Coronary artery (tissue), 2 donors: ENCODE measurements around the gene C19orf25.

Experiments used
- DNase-seq: peaks from one replicate; pipeline ENCODE4 v3.0.0-alpha.2; 2017; ENCODE audit warnings: low spot score
- H3K27ac ChIP-seq, 2 donors: fragments of 200-600 bp; sonication (generic); one replicate each; pipeline ENCODE4 v1.5.1; 2016 to 2019
- H3K4me3 ChIP-seq: fragments of 200-600 bp; sonication (generic); 2 replicates; pipeline ENCODE4 v1.5.1; 2016; ENCODE audit warnings: mild to moderate bottlenecking, moderate library complexity
- TF ChIP-seq, protein P1 (sequence below): fragments of 200-600 bp; sonication (generic); IDR thresholded peaks from one replicate; pipeline ENCODE4 v1.5.1; 2019; ENCODE audit warnings: antibody characterized with exemption

The C19orf25 gene

GRCh38 chr19:1473085-1473851, 5.7 kb downstream of the C19orf25 start:
- no peak overlapping the region for H3K4me3 ChIP-seq
- TF ChIP-seq, protein P1, sequence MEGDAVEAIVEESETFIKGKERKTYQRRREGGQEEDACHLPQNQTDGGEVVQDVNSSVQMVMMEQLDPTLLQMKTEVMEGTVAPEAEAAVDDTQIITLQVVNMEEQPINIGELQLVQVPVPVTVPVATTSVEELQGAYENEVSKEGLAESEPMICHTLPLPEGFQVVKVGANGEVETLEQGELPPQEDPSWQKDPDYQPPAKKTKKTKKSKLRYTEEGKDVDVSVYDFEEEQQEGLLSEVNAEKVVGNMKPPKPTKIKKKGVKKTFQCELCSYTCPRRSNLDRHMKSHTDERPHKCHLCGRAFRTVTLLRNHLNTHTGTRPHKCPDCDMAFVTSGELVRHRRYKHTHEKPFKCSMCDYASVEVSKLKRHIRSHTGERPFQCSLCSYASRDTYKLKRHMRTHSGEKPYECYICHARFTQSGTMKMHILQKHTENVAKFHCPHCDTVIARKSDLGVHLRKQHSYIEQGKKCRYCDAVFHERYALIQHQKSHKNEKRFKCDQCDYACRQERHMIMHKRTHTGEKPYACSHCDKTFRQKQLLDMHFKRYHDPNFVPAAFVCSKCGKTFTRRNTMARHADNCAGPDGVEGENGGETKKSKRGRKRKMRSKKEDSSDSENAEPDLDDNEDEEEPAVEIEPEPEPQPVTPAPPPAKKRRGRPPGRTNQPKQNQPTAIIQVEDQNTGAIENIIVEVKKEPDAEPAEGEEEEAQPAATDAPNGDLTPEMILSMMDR: no peak
- no peak for DNase-seq
- no peak overlapping the region for H3K27ac ChIP-seq

DNA sequence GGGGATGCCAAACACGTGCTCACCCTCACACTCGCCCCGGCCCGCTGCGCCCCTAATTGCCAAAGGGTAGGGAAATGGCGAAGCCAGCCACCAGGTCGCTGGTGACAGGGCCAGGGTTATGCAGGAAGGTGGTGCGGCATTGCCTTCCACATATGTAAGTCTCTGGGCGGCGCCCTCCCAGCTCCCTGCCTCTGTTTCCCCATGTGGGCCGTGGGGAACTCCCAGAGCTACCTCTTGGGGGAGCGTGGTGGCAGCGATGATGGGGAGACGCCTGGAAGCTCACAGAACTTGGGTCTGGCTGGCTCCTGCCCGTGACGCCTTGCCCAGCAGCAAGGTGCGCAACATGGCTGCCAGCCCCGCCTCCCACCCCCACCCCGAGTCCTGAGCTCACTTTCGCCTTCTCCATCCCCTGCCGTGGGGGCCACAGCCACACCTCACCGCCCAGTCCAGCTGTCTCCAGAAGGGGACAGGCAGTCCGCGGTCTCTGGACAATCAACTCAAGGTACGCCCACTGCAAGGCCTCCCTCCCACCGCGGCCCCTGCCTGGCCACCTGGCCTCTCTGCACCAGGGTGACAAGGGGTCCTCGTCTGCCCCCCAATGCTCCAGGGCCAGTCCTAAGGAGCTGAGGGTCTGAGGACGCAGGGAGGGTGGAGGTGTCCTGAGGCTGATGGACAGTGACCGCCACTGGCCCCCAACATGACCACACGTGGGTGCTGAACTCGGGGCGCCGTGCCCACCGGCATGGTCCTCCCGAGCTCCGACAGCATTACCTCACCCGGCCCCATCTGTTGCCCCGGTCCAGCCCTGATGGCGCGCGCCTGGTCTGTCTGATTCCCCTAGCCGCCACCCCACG, 6.6 kb downstream of the C19orf25 start:
- Histone ChIP-seq H3K4me3 (no peak overlapping the region), H3K27ac (no peak overlapping the region)
- DNase-seq: no peak
- TF ChIP-seq, protein P1: no peak

DNA sequence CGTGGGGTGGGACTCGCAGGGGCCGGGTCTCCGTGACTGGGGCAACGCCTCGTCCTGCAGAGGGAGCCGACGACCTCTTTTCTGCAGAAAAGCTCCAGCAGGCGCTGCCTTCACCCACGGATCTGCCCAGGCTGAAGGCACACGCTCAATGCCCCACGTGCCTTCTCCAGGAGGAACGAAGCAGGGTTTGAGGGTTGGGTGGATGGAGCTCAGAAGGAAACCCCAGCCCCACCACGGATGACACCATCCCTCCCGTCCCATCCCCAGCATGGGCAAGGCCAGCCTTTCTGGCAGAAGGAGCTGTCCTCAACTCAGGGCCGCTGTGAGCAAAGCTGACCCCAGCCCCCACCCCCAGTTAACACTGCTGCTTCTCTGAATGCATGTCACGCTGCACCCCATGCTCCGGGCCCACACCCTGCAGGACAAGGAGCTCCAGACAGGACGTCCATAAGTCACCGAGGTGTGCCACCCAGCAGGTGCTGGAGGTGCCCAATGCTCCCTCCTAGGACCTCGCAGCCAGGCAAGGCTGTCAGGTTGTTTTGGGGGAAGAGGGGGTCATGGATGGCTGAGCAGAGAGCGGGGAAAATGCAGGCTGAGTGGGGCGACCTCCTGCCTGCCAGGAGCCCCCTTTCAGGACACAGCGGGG, 7.4 kb downstream of the C19orf25 start:
- no peak for DNase-seq
- no peak overlapping the region for H3K27ac ChIP-seq
- peak overlapping the region; percentile 69 for H3K4me3 ChIP-seq
- TF ChIP-seq, protein P1: no peak

DNA sequence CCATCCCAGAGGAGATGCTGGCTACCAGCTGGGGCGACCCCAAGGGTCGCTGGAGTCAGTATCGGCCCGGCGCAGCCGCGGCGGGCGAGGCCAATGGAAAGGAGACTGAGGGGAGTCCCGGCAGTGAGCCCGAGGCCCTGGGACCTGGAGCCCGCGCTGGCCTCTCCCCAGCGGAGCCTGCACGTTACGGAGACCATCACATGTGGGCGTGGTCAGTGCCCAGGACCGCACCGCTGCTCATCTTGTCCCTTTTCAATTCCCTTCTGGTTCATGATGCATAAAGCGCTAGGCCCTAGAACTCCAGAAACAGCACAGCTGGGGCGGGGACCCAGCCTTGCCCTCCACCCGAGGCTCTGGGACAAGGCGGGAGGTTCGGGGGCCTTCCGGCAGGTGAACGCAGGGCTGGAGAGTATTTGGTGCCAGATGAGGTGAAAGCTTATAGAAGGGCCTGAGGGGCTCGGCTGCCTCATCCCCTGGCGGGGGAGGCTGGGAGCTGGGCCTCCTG, 8.0 kb downstream of the C19orf25 start:
- H3K27ac ChIP-seq: no peak overlapping the region
- TF ChIP-seq, protein P1: no peak
- DNase-seq: no peak
- H3K4me3 ChIP-seq: peak overlapping the region; percentile 69

DNA sequence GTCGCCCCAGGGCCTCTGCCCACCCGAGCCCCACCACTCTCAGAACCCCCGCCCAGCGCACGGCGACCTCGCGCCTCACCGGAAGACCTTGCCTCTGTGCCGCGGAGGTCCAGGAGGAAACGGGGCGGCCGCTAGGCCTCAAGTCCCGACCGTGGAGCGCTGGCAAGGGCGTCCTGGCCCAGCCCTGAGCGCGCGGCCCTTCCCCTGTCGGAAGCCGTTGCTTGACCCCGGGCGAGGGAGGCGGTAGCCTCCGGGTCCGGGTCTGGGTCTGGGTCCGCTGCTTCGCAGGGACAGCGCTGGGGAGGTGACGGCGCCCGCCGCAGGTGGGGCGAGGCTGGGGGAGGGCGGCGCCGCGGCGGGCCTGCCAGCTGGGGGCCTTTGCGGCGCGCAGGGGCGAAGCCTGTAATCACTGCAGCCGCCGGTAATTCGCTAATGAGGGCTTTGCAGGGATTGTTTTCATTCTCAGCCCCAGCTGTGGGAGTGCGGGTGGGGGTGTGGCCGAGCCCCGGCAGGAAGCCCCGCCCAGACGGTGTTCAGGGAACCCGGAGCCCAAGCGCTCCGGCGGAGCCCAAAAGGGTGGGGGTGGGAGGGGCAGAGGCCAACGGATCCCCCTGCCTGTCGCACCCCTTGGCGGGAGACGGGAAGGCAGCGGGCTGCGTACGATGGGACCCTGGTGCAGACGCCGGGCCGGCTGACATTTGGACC, 8.6 kb downstream of the C19orf25 start:
- TF ChIP-seq, protein P1: no peak
- DNase-seq: no peak
- Histone ChIP-seq H3K27ac (no peak overlapping the region), H3K4me3 (peak overlapping the region; percentile 69)

GRCh38 chr19:1470055-1470304, 9.0 kb downstream of the C19orf25 start:
- TF ChIP-seq, protein P1: no peak
- H3K4me3 ChIP-seq: peak overlapping the region; percentile 69
- no peak for DNase-seq
- H3K27ac ChIP-seq: no peak overlapping the region
